HepG2 (cell line): ENCODE measurements around the gene TEDC2. TPM values are rescaled to one million over a fixed set of nuclear protein-coding genes. Genes with fewer than 3 reads are reported as not detected.

ENCODE experiments used
- ATAC-seq: fragments of 200-7000 bp; cut with Tn5 transposase; 3 replicates; pipeline ENCODE4 v1.9.1; 2020; ENCODE audit warnings: mild to moderate bottlenecking, moderate library complexity
- BruUV-seq: library from RNA; stranded (reverse); fragments of 400-500 nt; replicated peaks from 2 replicates; lab custom pipeline; 2021; lab: Mats Ljungman, UMichigan
- CTCF ChIA-PET: fragments of 300-600 bp; formaldehyde crosslinking; extraction: SDS; loops from one replicate; lab custom pipeline; 2021; ENCODE audit warnings: low total read pairs, inconsistent platforms, low intra/inter-chr PET ratio; lab: Yijun Ruan, JAX
- POLR2A ChIA-PET: fragments of 350-600 bp; sonication (Branson Sonifier 250); formaldehyde crosslinking; loops from one replicate; lab custom pipeline; 2020; ENCODE audit warnings: antibody characterized with exemption, inconsistent platforms; lab: Yijun Ruan, JAX
- DNase-seq: peaks from one replicate; pipeline ENCODE4 v3.0.0-alpha.2; 2015; ENCODE audit warnings: low spot score
- FAIRE-seq: peaks from 3 replicates; lab custom pipeline; 2011; peaks lifted over from hg19 to GRCh38; lab: Jason Lieb, UNC
- H2AFZ ChIP-seq: one replicate; pipeline ENCODE4 v1.6.1; 2011; ENCODE audit warnings: low read length, inconsistent platforms
- H3K27ac ChIP-seq: fragments of 300-600 bp; 3 replicates; pipeline ENCODE4 v1.8.0; 2011; ENCODE audit warnings: mixed run types, mild to moderate bottlenecking, mixed read lengths, low read length, inconsistent platforms; ENCODE audit not compliant: insufficient read depth; ENCODE audit errors: extremely low read length
- H3K27me3 ChIP-seq, 2 experiments: fragments of 200-600 bp in 1 of 2; 2 replicates in 1 of 2; 3 replicates in 1 of 2; pipeline versions ENCODE4 v1.6.0 to v1.8.0; 2011; ENCODE audit warnings: low read length in 2 of 2, mild to moderate bottlenecking in 2 of 2, moderate library complexity in 2 of 2, inconsistent platforms in 1 of 2; ENCODE audit not compliant: insufficient read depth in 2 of 2, control insufficient read depth in 1 of 2
- H3K36me3 ChIP-seq, 2 experiments: fragments of 200-600 bp in 1 of 2; replicated peaks in 1 of 2; 2 replicates in 1 of 2; 3 replicates in 1 of 2; pipeline versions ENCODE4 v1.5.1 to v1.8.0; 2011; ENCODE audit warnings: low read length in 2 of 2, inconsistent platforms in 1 of 2; ENCODE audit not compliant: insufficient read depth in 2 of 2, control insufficient read depth in 1 of 2
- H3K4me1 ChIP-seq: 2 replicates; pipeline ENCODE4 v1.5.1; 2012; ENCODE audit warnings: low read length, inconsistent platforms; ENCODE audit not compliant: insufficient read depth
- H3K4me2 ChIP-seq: 2 replicates; pipeline ENCODE4 v1.6.0; 2011; ENCODE audit warnings: low read depth, low read length, inconsistent platforms
- H3K4me3 ChIP-seq, 3 experiments: fragments of 200-600 bp in 1 of 3; sonication (generic), shearing (Covaris generic) in 1 of 3; replicated peaks in 1 of 3; 2 replicates each; pipeline ENCODE4 v1.5.1; 2011 to 2016; ENCODE audit warnings: low read length in 3 of 3, inconsistent platforms in 2 of 3, low read depth in 2 of 3, mild to moderate bottlenecking in 2 of 3, control low read depth in 1 of 3, mixed read lengths in 1 of 3; ENCODE audit not compliant: insufficient read depth in 1 of 3
- H3K79me2 ChIP-seq: one replicate; pipeline ENCODE4 v1.6.1; 2011; ENCODE audit warnings: low read length, inconsistent platforms; ENCODE audit not compliant: insufficient read depth
- H3K9ac ChIP-seq: 2 replicates; pipeline ENCODE4 v1.6.0; 2011; ENCODE audit warnings: mild to moderate bottlenecking, low read depth, low read length, inconsistent platforms; ENCODE audit not compliant: insufficient read depth
- H3K9me3 ChIP-seq: 2 replicates; pipeline ENCODE4 v1.5.1; 2012; ENCODE audit warnings: mild to moderate bottlenecking, low read length
- H4K20me1 ChIP-seq: 2 replicates; pipeline ENCODE4 v1.6.0; 2011; ENCODE audit warnings: inconsistent platforms, mild to moderate bottlenecking, low read length, moderate library complexity; ENCODE audit not compliant: insufficient read depth
- AKAP8 ChIP-seq: sonication (generic); formaldehyde crosslinking; IDR thresholded peaks from 2 replicates; pipeline ENCODE4 v1.5.1; 2020; ENCODE audit warnings: mild to moderate bottlenecking, missing genetic modification reagents
- NFE2L1 ChIP-seq: sonication (generic); formaldehyde crosslinking; IDR thresholded peaks from 2 replicates; pipeline ENCODE4 v1.4.0; 2020; ENCODE audit warnings: missing genetic modification reagents, mild to moderate bottlenecking, borderline replicate concordance
- PHF5A ChIP-seq: IDR thresholded peaks from one replicate; pipeline ENCODE4 v1.6.1; 2018; ENCODE audit warnings: low read depth, missing genetic modification reagents; ENCODE audit not compliant: unreplicated experiment
- PRMT3 ChIP-seq: sonication (generic); formaldehyde crosslinking; IDR thresholded peaks from 2 replicates; pipeline ENCODE4 v1.8.1; 2022; ENCODE audit warnings: low read depth, mild to moderate bottlenecking, moderate library complexity, missing genetic modification reagents, borderline replicate concordance
- SATB2 ChIP-seq: sonication (generic); formaldehyde crosslinking; IDR thresholded peaks from 2 replicates; pipeline ENCODE4 v1.5.0; 2020; ENCODE audit warnings: missing genetic modification reagents
- SP4 ChIP-seq: sonication (generic); formaldehyde crosslinking; IDR thresholded peaks from 2 replicates; pipeline ENCODE4 v1.8.1; 2023; ENCODE audit warnings: mild to moderate bottlenecking, missing genetic modification reagents
- ZBTB20 ChIP-seq: sonication (generic); formaldehyde crosslinking; IDR thresholded peaks from 2 replicates; pipeline ENCODE4 v1.8.1; 2023; ENCODE audit warnings: missing genetic modification reagents, low read depth, mild to moderate bottlenecking, borderline replicate concordance
- ZNF337 ChIP-seq: sonication (generic); formaldehyde crosslinking; IDR thresholded peaks from 2 replicates; pipeline ENCODE4 v1.5.1; 2020; ENCODE audit warnings: missing genetic modification reagents, low read depth, mild to moderate bottlenecking, borderline replicate concordance
- ZNF552 ChIP-seq: sonication (generic); formaldehyde crosslinking; IDR thresholded peaks from 2 replicates; pipeline ENCODE4 v1.9.0; 2022; ENCODE audit warnings: missing genetic modification reagents, mild to moderate bottlenecking, borderline replicate concordance
- ZNF614 ChIP-seq: IDR thresholded peaks from 2 replicates; pipeline ENCODE4 v1.6.1; 2018; ENCODE audit warnings: missing biosample characterization, missing genetic modification reagents, inconsistent platforms, borderline replicate concordance
- ZNF749 ChIP-seq: sonication (generic); formaldehyde crosslinking; IDR thresholded peaks from 2 replicates; pipeline ENCODE4 v1.8.0; 2022; ENCODE audit warnings: mild to moderate bottlenecking, missing genetic modification reagents, moderate library complexity, borderline replicate concordance
- ZNF777 ChIP-seq: sonication (generic); formaldehyde crosslinking; IDR thresholded peaks from 2 replicates; pipeline ENCODE4 v1.4.0; 2020; ENCODE audit warnings: missing genetic modification reagents
- ZNF788 ChIP-seq: sonication (generic); formaldehyde crosslinking; IDR thresholded peaks from 2 replicates; pipeline ENCODE4 v1.5.0; 2020; ENCODE audit warnings: mild to moderate bottlenecking, missing genetic modification reagents, borderline replicate concordance
- ZNF883 ChIP-seq: sonication (generic); formaldehyde crosslinking; IDR thresholded peaks from 2 replicates; pipeline ENCODE4 v1.5.1; 2020; ENCODE audit warnings: mild to moderate bottlenecking, missing genetic modification reagents; ENCODE audit errors: not compliant biosample characterization
- WGBS: methylation state at CpG from one replicate; pipeline ENCODE4 v1.1.6; 2017; ENCODE audit warnings: low lambda C conversion rate; 5-methylcytosine and 5-hydroxymethylcytosine counted together
- in situ Hi-C: cut with HindIII; loops from 2 replicates; pipeline ENCODE4 v1.10.0; 2017; ENCODE audit warnings: low pct_unique_long_range_greater_than_20kb; ENCODE audit not compliant: extremely low pct_ligation_motif_present
- intact Hi-C: fragments of 100-400 bp; cut with micrococcal nuclease; formaldehyde crosslinking; loops from one replicate; pipeline ENCODE4 v1.10.0; 2022; ENCODE audit not compliant: unreplicated experiment
- polyA plus RNA-seq, 8 experiments: library from polyadenylated mRNA; depleted of rRNA in 3 of 8; stranded (reverse) in 7 of 8; unstranded in 1 of 8; fragments of >200 nt; fragmentation: Illumina TruSeq in 4 of 8; extraction: Trizol in 4 of 8; gene quantifications; 2 replicates each; pipeline versions ENCODE4 v1.2.1 to v1.2.3, GENCODE V29; 2011 to 2016; ENCODE audit warnings: low read depth in 4 of 8, missing spikeins in 1 of 8, mixed read lengths in 1 of 8; ENCODE audit not compliant: insufficient read depth in 1 of 8
- total RNA-seq, 5 experiments: library from RNA; depleted of rRNA; stranded (reverse); fragments of >200 nt; fragmentation: Illumina TruSeq; extraction: Trizol; gene quantifications; 2 replicates each; pipeline ENCODE4 v1.2.3, GENCODE V29; 2016; ENCODE audit warnings: low read depth in 1 of 5
- TF ChIP-seq, protein P1 (sequence below): IDR thresholded peaks from 2 replicates; pipeline ENCODE4 v1.6.1; 2016; ENCODE audit warnings: mild to moderate bottlenecking
- TF ChIP-seq, protein P2 (sequence below): sonication (generic); formaldehyde crosslinking; IDR thresholded peaks from 2 replicates; pipeline ENCODE4 v1.4.0; 2020; ENCODE audit warnings: missing genetic modification reagents
- TF ChIP-seq, protein P3 (sequence below): IDR thresholded peaks from 2 replicates; pipeline ENCODE4 v1.6.1; 2018; ENCODE audit warnings: missing genetic modification reagents, mild to moderate bottlenecking, missing compliant biosample characterization

Gene TEDC2
- total and polyA plus RNA-seq, 2 of the 13 experiments (the other 11 are each of a cell fraction or from before 2014, with no cell fraction given) = 6.2 to 24.4 TPM

DNA sequence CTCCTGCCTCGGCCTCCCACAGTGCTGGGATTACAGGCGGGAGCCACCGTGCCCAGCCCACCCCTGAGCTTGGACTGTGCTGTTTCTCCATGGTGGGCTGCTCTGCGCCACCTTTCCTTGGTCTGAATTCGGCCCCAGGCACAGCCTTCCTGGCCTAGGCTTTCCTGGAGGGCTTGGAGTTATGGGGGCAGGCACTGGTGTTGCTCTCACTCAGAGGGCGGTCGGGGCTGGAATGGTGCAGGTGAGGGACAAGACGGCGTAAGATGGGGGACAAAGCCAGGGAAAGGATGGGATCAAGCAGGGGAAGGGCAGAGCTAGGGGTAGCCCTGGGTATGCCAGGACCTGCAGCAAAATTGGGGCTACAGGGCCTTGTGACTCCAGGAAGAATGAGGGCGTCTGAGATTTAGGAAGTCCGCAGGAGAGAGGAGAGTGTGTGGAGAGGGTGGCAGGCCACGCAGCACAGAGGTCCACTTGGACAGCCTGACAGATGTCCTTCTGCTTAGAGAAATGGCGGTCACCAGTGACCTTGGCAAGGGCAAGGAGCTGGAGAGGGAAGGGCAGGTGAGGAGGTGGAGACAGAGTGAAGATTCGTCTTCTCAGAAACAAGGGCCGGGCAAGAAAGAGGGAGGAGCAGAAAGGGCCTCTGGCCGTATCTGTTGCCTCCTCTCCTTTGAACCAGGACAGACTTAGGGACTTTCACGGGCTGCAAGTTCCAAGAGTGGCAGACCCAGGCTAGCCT lies 52.3 kb downstream of the TEDC2 start (continued):
- TF ChIP-seq, protein P1, sequence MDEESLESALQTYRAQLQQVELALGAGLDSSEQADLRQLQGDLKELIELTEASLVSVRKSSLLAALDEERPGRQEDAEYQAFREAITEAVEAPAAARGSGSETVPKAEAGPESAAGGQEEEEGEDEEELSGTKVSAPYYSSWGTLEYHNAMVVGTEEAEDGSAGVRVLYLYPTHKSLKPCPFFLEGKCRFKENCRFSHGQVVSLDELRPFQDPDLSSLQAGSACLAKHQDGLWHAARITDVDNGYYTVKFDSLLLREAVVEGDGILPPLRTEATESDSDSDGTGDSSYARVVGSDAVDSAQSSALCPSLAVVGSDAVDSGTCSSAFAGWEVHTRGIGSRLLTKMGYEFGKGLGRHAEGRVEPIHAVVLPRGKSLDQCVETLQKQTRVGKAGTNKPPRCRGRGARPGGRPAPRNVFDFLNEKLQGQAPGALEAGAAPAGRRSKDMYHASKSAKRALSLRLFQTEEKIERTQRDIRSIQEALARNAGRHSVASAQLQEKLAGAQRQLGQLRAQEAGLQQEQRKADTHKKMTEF (CRISPR knock-in tag) = no peak
- TF ChIP-seq AKAP8 = 0 out of 2 replicates have a peak, but pooled peaks have one; percentile 7

DNA sequence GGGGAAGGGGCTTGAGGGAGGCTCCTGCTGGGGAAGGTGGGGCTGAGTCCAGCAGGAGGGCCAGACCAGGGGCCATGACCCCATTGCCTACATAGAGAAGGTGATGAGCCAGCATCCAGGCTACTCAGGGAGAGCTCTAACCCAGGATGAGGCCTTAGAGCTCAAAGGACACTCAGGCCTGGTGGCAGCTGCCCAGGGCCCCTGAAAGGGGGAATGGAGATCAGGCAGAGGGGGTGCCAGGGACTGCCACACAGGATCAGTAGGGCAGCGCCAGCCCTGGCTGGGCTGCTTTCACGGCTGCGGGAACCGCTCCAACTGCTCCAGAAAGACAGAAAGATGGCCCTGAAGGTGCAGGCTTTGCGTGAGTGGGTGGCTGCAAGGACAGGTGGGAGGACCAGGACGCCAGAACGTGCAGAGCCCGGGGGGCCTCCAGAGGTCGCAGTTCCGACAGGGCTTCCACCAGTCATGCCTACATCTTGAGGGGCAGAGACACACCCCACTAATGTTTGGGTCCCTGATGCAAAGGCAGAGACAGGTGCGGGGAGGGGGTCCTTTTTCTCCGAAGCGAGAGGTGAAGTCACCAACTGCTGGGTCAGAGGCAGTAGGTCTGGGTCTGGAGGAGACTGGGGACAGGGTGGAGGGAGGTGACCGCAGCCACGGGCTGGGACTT lies 53.0 kb downstream of the TEDC2 start:
- H3K4me1 ChIP-seq = peaks cover 49% of the 10 kb centered on the region
- no peak overlapping the region for H2AFZ ChIP-seq
- H3K9me3 ChIP-seq = no peaks in the 10 kb centered on the region
- 23% methylated on average over 5 of the region's 15 CpGs for WGBS
- H3K79me2 ChIP-seq = peaks cover 34% of the 10 kb centered on the region
- BruUV-seq = no TSS peak
- ChIA-PET POLR2A (interaction anchor here (0.7 to 4.2 kb wide), 9 partner anchors 11 to 357 kb away, joined by 3 to 42 read pairs (median 4); partner anchors contain the start of genes CEMP1, ECI1, PGP and TRAF7), CTCF (interaction anchor here (0.8 kb wide), 1 partner anchor 11 kb away, joined by 3 read pairs; no protein-coding TSS in a partner anchor)
- H3K9ac ChIP-seq = peak overlapping the region; percentile 93
- H3K27me3 ChIP-seq = no peaks in the 10 kb centered on the region; a peak in 1 of 5 replicates
- intact Hi-C loops (no loop called here), in situ Hi-C loops (no loop called here)
- peaks cover 0 to 4% of the 10 kb centered on the region in 2 experiments; a peak in 1 of 5 replicates for H3K36me3 ChIP-seq
- no peak for DNase-seq
- H3K4me3 ChIP-seq = peak overlapping the region; percentile 89 to 97 (median 94); a peak in 5 of 6 replicates
- H3K27ac ChIP-seq = peak overlapping the region; percentile 91
- peak; percentile 56 for ATAC-seq
- no peak for FAIRE-seq
- H4K20me1 ChIP-seq = peaks cover 34% of the 10 kb centered on the region
- peak overlapping the region; percentile 84 for H3K4me2 ChIP-seq
- TF ChIP-seq ZNF749 (CRISPR knock-in tag) (no peak), PRMT3 (CRISPR knock-in tag) (no peak), ZNF614 (peak; percentile 9; the same call in 1 of the 2 replicates), ZNF883 (CRISPR knock-in tag) (no peak), ZBTB20 (no peak), ZNF552 (CRISPR knock-in tag) (no peak), ZNF777 (CRISPR knock-in tag) (no peak), SATB2 (CRISPR knock-in tag) (no peak), SP4 (no peak), PHF5A (no peak), NFE2L1 (CRISPR knock-in tag) (no peak), ZNF788 (0 out of 2 replicates have a peak, but pooled peaks have one; percentile 30), ZNF337 (CRISPR knock-in tag) (no peak)
- TF ChIP-seq, protein P2, sequence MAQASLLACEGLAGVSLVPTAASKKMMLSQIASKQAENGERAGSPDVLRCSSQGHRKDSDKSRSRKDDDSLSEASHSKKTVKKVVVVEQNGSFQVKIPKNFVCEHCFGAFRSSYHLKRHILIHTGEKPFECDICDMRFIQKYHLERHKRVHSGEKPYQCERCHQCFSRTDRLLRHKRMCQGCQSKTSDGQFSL (CRISPR knock-in tag) = no peak
- TF ChIP-seq, protein P3, sequence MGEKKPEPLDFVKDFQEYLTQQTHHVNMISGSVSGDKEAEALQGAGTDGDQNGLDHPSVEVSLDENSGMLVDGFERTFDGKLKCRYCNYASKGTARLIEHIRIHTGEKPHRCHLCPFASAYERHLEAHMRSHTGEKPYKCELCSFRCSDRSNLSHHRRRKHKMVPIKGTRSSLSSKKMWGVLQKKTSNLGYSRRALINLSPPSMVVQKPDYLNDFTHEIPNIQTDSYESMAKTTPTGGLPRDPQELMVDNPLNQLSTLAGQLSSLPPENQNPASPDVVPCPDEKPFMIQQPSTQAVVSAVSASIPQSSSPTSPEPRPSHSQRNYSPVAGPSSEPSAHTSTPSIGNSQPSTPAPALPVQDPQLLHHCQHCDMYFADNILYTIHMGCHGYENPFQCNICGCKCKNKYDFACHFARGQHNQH (CRISPR knock-in tag) = no peak; the same call in 1 of the 2 replicates
